K562 (cell line): ENCODE measurements around the gene EML1. TPM values are rescaled to one million over a fixed set of nuclear protein-coding genes. Genes with fewer than 3 reads are reported as not detected.
"Not testable (repeated sequence)": the region's sequence is repeated elsewhere in the genome, so short reads cannot be mapped to it uniquely, and the experiment has no call there.

Experiments
- ATAC-seq: fragments of 200-7000 bp; cut with Tn5 transposase; 3 replicates; pipeline ENCODE4 v1.9.1; 2020; ENCODE audit warnings: moderate library complexity
- BruUV-seq: library from RNA; stranded (reverse); fragments of 400-500 nt; replicated peaks from 2 replicates; lab custom pipeline; 2021; lab: Mats Ljungman, UMichigan
- CTCF ChIA-PET: fragments of 300-600 bp; formaldehyde crosslinking; extraction: SDS; loops from one replicate; lab custom pipeline; 2021; ENCODE audit warnings: low intra/inter-chr PET ratio; lab: Yijun Ruan, JAX
- POLR2A ChIA-PET: fragments of 300-600, 350-650 bp; sonication (Branson Sonifier 250); formaldehyde crosslinking; extraction: SDS; loops from one replicate; lab custom pipeline; 2021; ENCODE audit warnings: antibody characterized with exemption, inconsistent platforms; lab: Yijun Ruan, JAX
- DNase-seq, 4 experiments: peaks; one replicate each; pipeline versions ENCODE4 v3.0.0 to v3.0.0-alpha.2; 2011 to 2018; ENCODE audit warnings: low spot score in 3 of 4, mixed read lengths in 3 of 4; ENCODE audit errors: extremely low read depth in 1 of 4
- FAIRE-seq: peaks from 2 replicates; lab custom pipeline; 2011; peaks lifted over from hg19 to GRCh38; lab: Jason Lieb, UNC
- H2AFZ ChIP-seq: 2 replicates; pipeline ENCODE4 v1.6.0; 2011; ENCODE audit warnings: low read depth, low read length, control low read depth, inconsistent platforms
- H3K27ac ChIP-seq: fragments of 200-600 bp; 3 replicates; pipeline ENCODE4 v1.8.0; 2011; ENCODE audit warnings: low read depth, mild to moderate bottlenecking, control low read depth, inconsistent platforms, low read length, moderate library complexity, mixed read lengths; ENCODE audit errors: extremely low read depth
- H3K27me3 ChIP-seq, 2 experiments: fragments of 300-600 bp in 1 of 2; 2 replicates in 1 of 2; 3 replicates in 1 of 2; pipeline versions ENCODE4 v1.6.0 to v1.8.0; 2011; ENCODE audit warnings: inconsistent platforms in 2 of 2, low read length in 2 of 2, mild to moderate bottlenecking in 1 of 2, mixed read lengths in 1 of 2, moderate library complexity in 1 of 2; ENCODE audit not compliant: control insufficient read depth in 2 of 2, insufficient read depth in 2 of 2
- H3K36me3 ChIP-seq: fragments of 300-600 bp; 3 replicates; pipeline ENCODE4 v1.8.0; 2011; ENCODE audit warnings: mild to moderate bottlenecking, low read length, inconsistent platforms; ENCODE audit not compliant: control insufficient read depth, insufficient read depth
- H3K4me1 ChIP-seq, 2 experiments: fragments of 200-600 bp in 1 of 2; replicated peaks in 1 of 2; 2 replicates in 1 of 2; 3 replicates in 1 of 2; pipeline versions ENCODE4 v1.5.1 to v1.8.0; 2011; ENCODE audit warnings: inconsistent platforms in 2 of 2, low read length in 2 of 2, mild to moderate bottlenecking in 1 of 2, mixed read lengths in 1 of 2, moderate library complexity in 1 of 2; ENCODE audit not compliant: control insufficient read depth in 2 of 2, insufficient read depth in 2 of 2
- H3K4me2 ChIP-seq: 2 replicates; pipeline ENCODE4 v1.6.1; 2011; ENCODE audit warnings: low read length, control low read depth, inconsistent platforms, mixed read lengths; ENCODE audit not compliant: insufficient read depth
- H3K4me3 ChIP-seq: fragments of 200-600 bp; sonication (generic), shearing (Covaris generic); 2 replicates; pipeline ENCODE4 v1.5.1; 2016; ENCODE audit warnings: control low read depth, inconsistent platforms
- H3K79me2 ChIP-seq: fragments of 200-600 bp; 3 replicates; pipeline ENCODE4 v1.8.0; 2011; ENCODE audit warnings: low read length, inconsistent platforms; ENCODE audit not compliant: control insufficient read depth, insufficient read depth
- H3K9ac ChIP-seq, 2 experiments: 2 replicates each; pipeline versions ENCODE4 v1.6.0 to v1.6.1; 2011; ENCODE audit warnings: low read depth in 2 of 2, low read length in 2 of 2, control low read depth in 1 of 2, inconsistent platforms in 1 of 2, mild to moderate bottlenecking in 1 of 2, mixed read lengths in 1 of 2; ENCODE audit not compliant: insufficient read depth in 1 of 2
- H3K9me1 ChIP-seq: one replicate; pipeline ENCODE4 v1.6.0; 2011; ENCODE audit warnings: inconsistent platforms, mild to moderate bottlenecking, low read length, moderate library complexity; ENCODE audit not compliant: control insufficient read depth, insufficient read depth
- H3K9me3 ChIP-seq: replicated peaks from 2 replicates; pipeline ENCODE4 v1.5.1; 2011; ENCODE audit warnings: low read depth, low read length, inconsistent platforms; ENCODE audit not compliant: control insufficient read depth, insufficient read depth
- H4K20me1 ChIP-seq: replicated peaks from 2 replicates; pipeline ENCODE4 v1.6.1; 2011; ENCODE audit warnings: low read length, inconsistent platforms, mixed read lengths; ENCODE audit not compliant: control insufficient read depth, insufficient read depth
- CEBPB ChIP-seq: fragments of 450-650 bp; IDR thresholded peaks from 2 replicates; pipeline ENCODE4 v1.6.1; 2016; ENCODE audit warnings: missing genetic modification characterization, missing compliant biosample characterization
- THAP12 ChIP-seq: fragments of 250-450 bp; sonication (Bioruptor Pico); IDR thresholded peaks from 2 replicates; pipeline ENCODE4 v1.9.0; 2021; ENCODE audit warnings: mild to moderate bottlenecking, inconsistent platforms
- WGBS: fragments of 100-300 bp; shearing (Covaris generic); methylation state at CpG from one replicate; pipeline ENCODE4 v1.1.6; 2016; ENCODE audit warnings: low coverage, mixed read lengths; ENCODE audit not compliant: insufficient coverage; ENCODE audit errors: missing lambda C conversion rate; 5-methylcytosine and 5-hydroxymethylcytosine counted together
- in situ Hi-C: fragments of 300-500 bp; cut with MboI; formaldehyde crosslinking; loops from 4 replicates; pipeline ENCODE4 v1.15.0; 2018; ENCODE audit warnings: inconsistent platforms, mixed read lengths
- intact Hi-C: fragments of 100-400 bp; cut with micrococcal nuclease; formaldehyde crosslinking; loops from 2 replicates; pipeline ENCODE4 v1.14.2; 2022
- polyA plus RNA-seq, 8 experiments: library from polyadenylated mRNA; depleted of rRNA in 4 of 8; stranded (reverse) in 5 of 8; unstranded in 3 of 8; fragments of >200 nt; fragmentation: Nextera tagmentation in 2 of 8; fragmentation: Illumina TruSeq in 1 of 8; extraction: Ambion mirVana in 2 of 8; extraction: Trizol in 1 of 8; gene quantifications; 2 replicates each; pipeline versions ENCODE4 v1.2.1 to v1.2.3, GENCODE V29; 2011 to 2014; ENCODE audit warnings: inconsistent platforms in 1 of 8, missing spikeins in 1 of 8
- total RNA-seq, 7 experiments: library from RNA; depleted of rRNA in 6 of 7; stranded (reverse); fragments of >200 nt in 6 of 7; fragmentation: Illumina TruSeq in 2 of 7; extraction: Trizol in 2 of 7; gene quantifications; 2 replicates each; pipeline versions ENCODE4 v1.2.1 to v1.2.3, GENCODE V29; 2011 to 2021; ENCODE audit warnings: low replicate concordance in 1 of 7

Gene EML1
- total and polyA plus RNA-seq, 9 of the 15 experiments (the other 6 are each of a cell fraction or from before 2014, with no cell fraction given): 0.01 to 0.35 (median 0.07) TPM; not detected in 2

- intact Hi-C loops: no loop called here
- no peak overlapping the region for H3K4me3 ChIP-seq
- peaks cover 14 to 56% of the 10 kb centered on the region in 2 experiments for H3K27me3 ChIP-seq
- no peaks in the 10 kb centered on the region for H3K36me3 ChIP-seq
- no peaks in the 10 kb centered on the region for H3K9me3 ChIP-seq
- H3K79me2 ChIP-seq: no peaks in the 10 kb centered on the region
- H4K20me1 ChIP-seq: no peaks in the 10 kb centered on the region
- H3K4me2 ChIP-seq: no peak overlapping the region
- peaks cover 0 to 15% of the 10 kb centered on the region in 2 experiments; a peak in 2 of 5 replicates for H3K4me1 ChIP-seq
- FAIRE-seq: no peak
- CTCF ChIA-PET: no interaction called here
- H2AFZ ChIP-seq: no peak overlapping the region
- H3K27ac ChIP-seq: no peak overlapping the region
- POLR2A ChIA-PET: no interaction called here
- DNase-seq: no peak
- BruUV-seq: no TSS peak
- H3K9ac ChIP-seq: no peak overlapping the region
- in situ Hi-C loops: no loop called here
- ATAC-seq: no peak
- WGBS: 20% methylated on average over 6 of the region's 6 CpGs
- no peaks in the 10 kb centered on the region for H3K9me1 ChIP-seq
- peak; percentile 66 for TF ChIP-seq CEBPB
- no peak for TF ChIP-seq THAP12
Measured at GRCh38 chr14:99947695-99948094, 154.5 kb downstream of the EML1 start.

DNA sequence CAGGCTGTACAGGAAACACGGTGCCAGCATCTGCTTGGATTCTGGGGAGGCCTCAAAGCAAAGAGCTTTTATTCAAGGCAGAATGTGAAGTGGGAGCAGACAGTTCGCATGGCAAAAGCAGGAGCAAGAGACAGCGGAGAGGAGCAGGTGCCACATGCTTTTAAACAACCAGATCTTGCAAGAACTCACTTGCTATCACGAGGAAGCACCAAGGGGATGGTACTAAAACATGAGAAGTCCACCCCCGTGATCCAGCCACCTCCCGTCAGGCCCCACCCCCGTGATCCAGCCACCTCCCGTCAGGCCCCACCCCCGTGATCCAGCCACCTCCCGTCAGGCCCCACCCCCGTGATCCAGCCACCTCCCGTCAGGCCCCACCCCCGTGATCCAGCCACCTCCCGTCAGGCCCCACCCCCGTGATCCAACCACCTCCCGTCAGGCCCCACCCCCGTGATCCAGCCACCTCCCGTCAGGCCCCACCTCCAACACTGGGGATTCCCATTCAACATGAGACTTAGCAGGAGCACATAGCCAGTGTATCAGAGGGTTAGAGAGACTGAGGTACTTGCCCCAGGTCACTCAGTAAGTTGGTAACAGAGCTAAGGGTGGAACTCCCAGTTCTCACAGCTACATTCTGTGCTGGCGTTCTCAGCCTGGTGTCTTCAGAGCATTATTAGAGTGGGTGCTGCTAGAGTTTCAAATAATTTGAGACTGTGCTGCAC is 156.0 kb downstream of the EML1 start:
- POLR2A ChIA-PET: interaction anchor here (0.6 kb wide), 1 partner anchor 19 kb away, joined by 4 read pairs; no protein-coding TSS in a partner anchor
- CTCF ChIA-PET, DNase-seq: not testable (repeated sequence)

More for the DNA sequence above, 156.0 kb downstream of the EML1 start:
- H3K4me3 ChIP-seq, intact Hi-C loops, H2AFZ ChIP-seq, H3K9ac ChIP-seq, H3K9me1 ChIP-seq, FAIRE-seq, BruUV-seq, H4K20me1 ChIP-seq, in situ Hi-C loops, ATAC-seq, H3K36me3 ChIP-seq, H3K9me3 ChIP-seq, H3K79me2 ChIP-seq, H3K27ac ChIP-seq: not testable (repeated sequence)
- Histone ChIP-seq H3K4me2 (0 out of 2 replicates have a peak overlapping the region, but pooled peaks have one; percentile 8), H3K27me3 (peaks cover 9 to 46% of the 10 kb centered on the region in 2 experiments), H3K4me1 (peaks cover 0 to 14% of the 10 kb centered on the region in 2 experiments; a peak in 2 of 5 replicates)
- 23% methylated on average over 6 of the region's 19 CpGs for WGBS
